ENCODE measurements around the gene LGSN. TPM values are rescaled to one million over a fixed set of nuclear protein-coding genes. Genes with fewer than 3 reads are reported as not detected.
"Not testable (repeated sequence)": the region's sequence is repeated elsewhere in the genome, so short reads cannot be mapped to it uniquely, and the experiment has no call there.

Gene LGSN
- total and polyA plus RNA-seq, 12 donors = 0.03 to 1.3 (median 0.11) TPM; not detected in 8

- intact Hi-C loops (cut with DNase I) = no loop called here
- DNase-seq = no peak
- no peak overlapping the region for H3K4me3 ChIP-seq
- no peaks in the 10 kb centered on the region for H3K4me1 ChIP-seq (replicated peaks in 1 of 2)
- WGBS, 4 donors = 75 to 82% (median 78%) methylated on average over 2 of the region's 2 CpGs
- TF ChIP-seq POLR2A (IDR thresholded peaks at IDR 0.05) (no peak), CTCF (IDR thresholded peaks at IDR 0.05) (no peak)
- no peaks in the 10 kb centered on the region for H3K27me3 ChIP-seq
- peaks cover 0 to under 1% (median 0%) of the 10 kb centered on the region in 3 donors for H3K9me3 ChIP-seq (replicated peaks in 1 of 3)
- H3K27ac ChIP-seq = no peak overlapping the region
- H3K36me3 ChIP-seq (replicated peaks in 1 of 2) = no peaks in the 10 kb centered on the region
These were observed 13.7 kb upstream of the LGSN start for GRCh38 chr6:63333440-63333839.

GRCh38 chr6:63326630-63327029 lies 6.8 kb upstream of the LGSN start:
- H3K4me3 ChIP-seq; H3K9me3 ChIP-seq (replicated peaks in 1 of 3); H3K4me1 ChIP-seq (replicated peaks in 1 of 2); DNase-seq; H3K27me3 ChIP-seq; intact Hi-C loops (cut with DNase I); H3K27ac ChIP-seq; H3K36me3 ChIP-seq (replicated peaks in 1 of 2): not testable (repeated sequence)
- 90 to 94% (median 90%) methylated on average over 4 to 15 of the region's 15 CpGs for WGBS, 4 donors

GRCh38 chr6:63322981-63323380 lies 3.2 kb upstream of the LGSN start:
- TF ChIP-seq CTCF (IDR thresholded peaks at IDR 0.05) (no peak), POLR2A (IDR thresholded peaks at IDR 0.05) (no peak)
- H3K9me3 ChIP-seq (replicated peaks in 1 of 3) = no peaks in the 10 kb centered on the region
- WGBS, 4 donors = 81 to 95% (median 90%) methylated on average over 1 of the region's 1 CpG
- H3K4me1 ChIP-seq (replicated peaks in 1 of 2) = no peaks in the 10 kb centered on the region
- H3K36me3 ChIP-seq (replicated peaks in 1 of 2) = no peaks in the 10 kb centered on the region
- H3K27ac ChIP-seq = no peak overlapping the region
- intact Hi-C loops (cut with DNase I) = no loop called here
- no peak for DNase-seq
- H3K4me3 ChIP-seq = no peak overlapping the region
- no peaks in the 10 kb centered on the region for H3K27me3 ChIP-seq

GRCh38 chr6:63321821-63322220 lies 2.0 kb upstream of the LGSN start:
- intact Hi-C loops (cut with DNase I) = no loop called here
- Histone ChIP-seq H3K4me3 (no peak overlapping the region), H3K27ac (no peak overlapping the region), H3K4me1 (replicated peaks in 1 of 2) (no peaks in the 10 kb centered on the region), H3K36me3 (replicated peaks in 1 of 2) (no peaks in the 10 kb centered on the region), H3K9me3 (replicated peaks in 1 of 3) (no peaks in the 10 kb centered on the region), H3K27me3 (no peaks in the 10 kb centered on the region)
- TF ChIP-seq CTCF (IDR thresholded peaks at IDR 0.05) (no peak), POLR2A (IDR thresholded peaks at IDR 0.05) (no peak)
- no peak for DNase-seq
- WGBS, 4 donors = 79 to 90% (median 82%) methylated on average over 1 of the region's 1 CpG

- intact Hi-C loops (cut with DNase I) = no loop called here
- Histone ChIP-seq H3K4me1 (replicated peaks in 1 of 2) (no peaks in the 10 kb centered on the region), H3K36me3 (replicated peaks in 1 of 2) (no peaks in the 10 kb centered on the region), H3K27me3 (no peaks in the 10 kb centered on the region), H3K4me3 (no peak overlapping the region), H3K9me3 (replicated peaks in 1 of 3) (no peaks in the 10 kb centered on the region), H3K27ac (no peak overlapping the region)
- WGBS, 4 donors = 19 to 26% (median 24%) methylated on average over 1 of the region's 1 CpG; no CpG with 5 or more reads in 1 of the 4 donors
- TF ChIP-seq POLR2A (IDR thresholded peaks at IDR 0.05) (no peak), CTCF (IDR thresholded peaks at IDR 0.05) (no peak)
- DNase-seq = no peak
These were observed 2.1 kb downstream of the LGSN start for GRCh38 chr6:63317641-63318040.
